Endothelial cell of umbilical vein (primary cell): ENCODE data around the gene PAIP2B. TPM values are rescaled to one million over a fixed set of nuclear protein-coding genes. Genes with fewer than 3 reads are reported as not detected.

Source experiments
- BruUV-seq: library from RNA; stranded (reverse); fragments of 400-500 nt; replicated peaks from 2 replicates; lab custom pipeline; 2021; lab: Mats Ljungman, UMichigan
- CTCF ChIA-PET: fragments of 300-600, 350-600 bp; sonication (Branson Sonifier 250); formaldehyde crosslinking; loops from one replicate; lab custom pipeline; 2021; ENCODE audit warnings: antibody characterized with exemption, inconsistent platforms; lab: Charles Lee
- POLR2A ChIA-PET: fragments of 300-600, 350-600 bp; sonication (Branson Sonifier 250); formaldehyde crosslinking; loops from one replicate; lab custom pipeline; 2021; ENCODE audit warnings: antibody characterized with exemption, inconsistent platforms; lab: Charles Lee
- DNase-seq: peaks from one replicate; pipeline ENCODE4 v3.0.0-alpha.2; 2011; ENCODE audit warnings: low read depth, low spot score
- FAIRE-seq: peaks from 2 replicates; lab custom pipeline; 2011; peaks lifted over from hg19 to GRCh38; lab: Jason Lieb, UNC
- H2AFZ ChIP-seq: 2 replicates; pipeline ENCODE4 v1.6.0; 2012; ENCODE audit warnings: low read depth, low read length, control low read depth, inconsistent platforms
- H3K27ac ChIP-seq: 2 replicates; pipeline ENCODE4 v1.5.1; 2011; ENCODE audit warnings: low read depth, mild to moderate bottlenecking, control low read depth, low read length, moderate library complexity; ENCODE audit not compliant: insufficient read depth
- H3K27me3 ChIP-seq, 2 experiments: 2 replicates each; pipeline versions ENCODE4 v1.6.0 to v1.6.1; 2011; ENCODE audit warnings: low read length in 2 of 2, mixed read lengths in 1 of 2; ENCODE audit not compliant: control insufficient read depth in 2 of 2, insufficient read depth in 2 of 2
- H3K36me3 ChIP-seq, 2 experiments: 2 replicates in 1 of 2; 3 replicates in 1 of 2; pipeline ENCODE4 v1.5.1; 2011; ENCODE audit warnings: low read length in 2 of 2, mild to moderate bottlenecking in 1 of 2, moderate library complexity in 1 of 2; ENCODE audit not compliant: control insufficient read depth in 2 of 2, insufficient read depth in 2 of 2; ENCODE audit errors: extremely low read depth in 1 of 2
- H3K4me1 ChIP-seq: 3 replicates; pipeline ENCODE4 v1.5.1; 2011; ENCODE audit warnings: mild to moderate bottlenecking, low read length; ENCODE audit not compliant: control insufficient read depth, insufficient read depth; ENCODE audit errors: extremely low read depth
- H3K4me2 ChIP-seq: 2 replicates; pipeline ENCODE4 v1.6.1; 2011; ENCODE audit warnings: low read length, control low read depth, mixed read lengths; ENCODE audit not compliant: insufficient read depth
- H3K4me3 ChIP-seq, 3 experiments: fragments of 200-600 bp in 1 of 3; sonication (generic), shearing (Covaris generic) in 1 of 3; replicated peaks in 1 of 3; 2 replicates each; pipeline ENCODE4 v1.5.1; 2011 to 2016; ENCODE audit warnings: control low read depth in 3 of 3, low read length in 3 of 3, mild to moderate bottlenecking in 2 of 3, inconsistent platforms in 1 of 3, low read depth in 1 of 3, moderate library complexity in 1 of 3; ENCODE audit not compliant: insufficient read depth in 1 of 3
- H3K79me2 ChIP-seq: 2 replicates; pipeline ENCODE4 v1.6.0; 2012; ENCODE audit warnings: low read length, inconsistent platforms; ENCODE audit not compliant: control insufficient read depth, insufficient read depth
- H3K9ac ChIP-seq: replicated peaks from 2 replicates; pipeline ENCODE3; 2011; ENCODE audit warnings: low read length, control low read depth; ENCODE audit not compliant: insufficient read depth; ENCODE audit errors: extremely low read depth
- H3K9me1 ChIP-seq: replicated peaks from 3 replicates; pipeline ENCODE4 v1.6.0; 2011; ENCODE audit warnings: mild to moderate bottlenecking, low read length; ENCODE audit not compliant: control insufficient read depth, insufficient read depth; ENCODE audit errors: extremely low read depth
- H3K9me3 ChIP-seq: replicated peaks from 2 replicates; pipeline ENCODE4 v1.5.1; 2012; ENCODE audit warnings: low read length, inconsistent platforms; ENCODE audit not compliant: control insufficient read depth, insufficient read depth
- H4K20me1 ChIP-seq: replicated peaks from 2 replicates; pipeline ENCODE3; 2011; ENCODE audit warnings: mild to moderate bottlenecking, low read length; ENCODE audit not compliant: control insufficient read depth, insufficient read depth; ENCODE audit errors: extremely low read depth
- EZH2 ChIP-seq: IDR thresholded peaks from 2 replicates; pipeline ENCODE4 v1.6.1; 2012; ENCODE audit warnings: borderline replicate concordance, low read depth, mild to moderate bottlenecking, moderate library complexity, low read length, inconsistent platforms; ENCODE audit not compliant: severe bottlenecking
- FOS ChIP-seq: IDR thresholded peaks from 2 replicates; pipeline ENCODE4 v1.6.1; 2011; ENCODE audit warnings: mild to moderate bottlenecking, low read length, moderate library complexity, borderline replicate concordance; ENCODE audit not compliant: insufficient read depth
- GATA2 ChIP-seq: IDR thresholded peaks from 2 replicates; pipeline ENCODE4 v1.7.0; 2011; ENCODE audit warnings: low read depth, mild to moderate bottlenecking, moderate library complexity, mixed read lengths, low read length; ENCODE audit not compliant: insufficient read length, insufficient read depth
- JUN ChIP-seq: IDR thresholded peaks from 2 replicates; pipeline ENCODE4 v1.6.1; 2011; ENCODE audit warnings: borderline replicate concordance, low read depth; ENCODE audit not compliant: insufficient read length, insufficient read depth
- MAX ChIP-seq: IDR thresholded peaks from 2 replicates; pipeline ENCODE4 v1.6.1; 2011; ENCODE audit not compliant: insufficient read depth, insufficient read length
- MYC ChIP-seq: IDR thresholded peaks from one replicate; pipeline ENCODE4 v1.6.1; 2011; ENCODE audit warnings: mild to moderate bottlenecking, low read depth, low read length
- POLR2A ChIP-seq: IDR thresholded peaks from 2 replicates; pipeline ENCODE4 v1.6.1; 2012; ENCODE audit warnings: low read depth, mild to moderate bottlenecking, control low read depth, low read length
- POLR2AphosphoS5 ChIP-seq: IDR thresholded peaks from 2 replicates; pipeline ENCODE4 v1.6.1; 2012; ENCODE audit warnings: low read depth, mild to moderate bottlenecking, control low read depth, low read length, moderate library complexity; ENCODE audit not compliant: insufficient read depth
- dilution Hi-C: fragments of 300-500 bp; cut with MboI; formaldehyde crosslinking; loops from one replicate; pipeline ENCODE4 v1.15.0; 2019; ENCODE audit warnings: low sequenced_read_pairs; ENCODE audit not compliant: extremely low pct_ligation_motif_present
- intact Hi-C: fragments of 100-400 bp; cut with micrococcal nuclease; formaldehyde crosslinking; loops from one replicate; pipeline ENCODE4 v1.10.0; 2022
- polyA plus RNA-seq, 4 experiments: library from polyadenylated mRNA; depleted of rRNA in 3 of 4; stranded (reverse) in 3 of 4; unstranded in 1 of 4; fragments of >200 nt; gene quantifications; 2 replicates each; pipeline versions ENCODE4 v1.2.1 to v1.2.3, GENCODE V29; 2011 to 2012; ENCODE audit warnings: missing spikeins in 1 of 4
- total RNA-seq: library from RNA; stranded (reverse); gene quantifications from 2 replicates; pipeline ENCODE4 v1.2.3, GENCODE V29; 2021
- TF ChIP-seq, protein P1 (sequence below), 2 donors: IDR thresholded peaks; 1 replicate in 1 of 2; 2 replicates in 1 of 2; pipeline ENCODE4 v1.5.1; 2011; ENCODE audit warnings: low read length in 2 of 2, mild to moderate bottlenecking in 2 of 2, moderate library complexity in 2 of 2, control low read depth in 1 of 2, inconsistent platforms in 1 of 2, low read depth in 1 of 2; ENCODE audit not compliant: insufficient read depth in 1 of 2; ENCODE audit errors: extremely low read depth in 1 of 2

The PAIP2B gene
- total and polyA plus RNA-seq, 2 donors (not counting 3 experiments of a cell fraction or from before 2014, with no cell fraction given), result 0.21 to 0.62 TPM

DNA sequence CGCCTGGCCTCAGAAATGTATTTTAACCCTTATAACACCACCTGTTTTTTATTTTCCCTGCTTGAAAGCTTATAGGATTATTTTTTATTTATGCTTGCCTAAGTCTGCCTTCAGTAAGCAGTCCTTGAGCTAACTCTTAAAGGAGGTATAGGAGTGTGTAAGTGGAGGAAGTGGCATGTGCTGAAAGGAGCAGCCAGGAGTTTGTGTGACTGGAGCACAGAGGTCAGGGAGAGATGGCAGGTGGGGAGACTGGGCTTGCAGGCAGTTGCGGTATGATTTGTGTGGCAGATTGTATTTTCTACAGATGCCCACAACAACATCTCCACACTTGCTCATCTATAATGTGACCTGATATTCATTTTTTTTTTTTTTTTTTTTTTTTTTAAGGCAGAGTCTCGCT lies 27.2 kb upstream of the PAIP2B start:
- Histone ChIP-seq H3K27me3 (peaks cover 9 to 10% of the 10 kb centered on the region in 2 experiments), H3K9ac (no peak overlapping the region), H3K36me3 (no peaks in the 10 kb centered on the region), H3K27ac (no peak overlapping the region), H3K4me2 (no peak overlapping the region), H3K4me1 (no peaks in the 10 kb centered on the region), H3K4me3 (no peak overlapping the region), H3K9me3 (no peaks in the 10 kb centered on the region), H4K20me1 (no peaks in the 10 kb centered on the region), H3K79me2 (no peaks in the 10 kb centered on the region), H2AFZ (no peak overlapping the region), H3K9me1 (no peaks in the 10 kb centered on the region)
- no TSS peak for BruUV-seq
- DNase-seq (no peak), FAIRE-seq (no peak)
- intact Hi-C loops (no loop called here), dilution Hi-C loops (no loop called here)
- CTCF ChIA-PET, result no interaction called here
- TF ChIP-seq POLR2A (no peak), FOS (no peak), MAX (no peak), MYC (no peak), JUN (no peak), EZH2 (no peak), POLR2AphosphoS5 (no peak), GATA2 (no peak)
- TF ChIP-seq, protein P1, sequence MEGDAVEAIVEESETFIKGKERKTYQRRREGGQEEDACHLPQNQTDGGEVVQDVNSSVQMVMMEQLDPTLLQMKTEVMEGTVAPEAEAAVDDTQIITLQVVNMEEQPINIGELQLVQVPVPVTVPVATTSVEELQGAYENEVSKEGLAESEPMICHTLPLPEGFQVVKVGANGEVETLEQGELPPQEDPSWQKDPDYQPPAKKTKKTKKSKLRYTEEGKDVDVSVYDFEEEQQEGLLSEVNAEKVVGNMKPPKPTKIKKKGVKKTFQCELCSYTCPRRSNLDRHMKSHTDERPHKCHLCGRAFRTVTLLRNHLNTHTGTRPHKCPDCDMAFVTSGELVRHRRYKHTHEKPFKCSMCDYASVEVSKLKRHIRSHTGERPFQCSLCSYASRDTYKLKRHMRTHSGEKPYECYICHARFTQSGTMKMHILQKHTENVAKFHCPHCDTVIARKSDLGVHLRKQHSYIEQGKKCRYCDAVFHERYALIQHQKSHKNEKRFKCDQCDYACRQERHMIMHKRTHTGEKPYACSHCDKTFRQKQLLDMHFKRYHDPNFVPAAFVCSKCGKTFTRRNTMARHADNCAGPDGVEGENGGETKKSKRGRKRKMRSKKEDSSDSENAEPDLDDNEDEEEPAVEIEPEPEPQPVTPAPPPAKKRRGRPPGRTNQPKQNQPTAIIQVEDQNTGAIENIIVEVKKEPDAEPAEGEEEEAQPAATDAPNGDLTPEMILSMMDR (IDR thresholded peaks at IDR 0.05; ENCODE audit: extremely low read depth in 1 of 2, insufficient read depth in 1 of 2, low read depth in 1 of 2, low read length in 2 of 2), result no peak
- POLR2A ChIA-PET, result no interaction called here
